HPDE6-E6E7 (cell line): ENCODE results near the gene ZBTB5.
A peak's percentile ranks its signal among the peaks of the same experiment; 100 is the strongest.
"Not testable (repeated sequence)": the region's sequence is repeated elsewhere in the genome, so short reads cannot be mapped to it uniquely, and the experiment has no call there.

ENCODE experiments used
- DNase-seq: peaks from one replicate; pipeline ENCODE4 v3.0.0; 2011; ENCODE audit warnings: missing footprints; ENCODE audit errors: extremely low spot score

Gene ZBTB5

GRCh38 chr9:37486256-37486615 lies 21.0 kb upstream of the ZBTB5 start:
- DNase-seq: no peak

- peak; percentile 99 for DNase-seq
Observed at GRCh38 chr9:37485389-37486255, 20.4 kb upstream of the ZBTB5 start, which contains the start of gene POLR1E. POLR1E (plus strand) TSS chr9:37485948; CDS start chr9:37486048, 100 bp downstream.

GRCh38 chr9:37480759-37481158 lies 15.5 kb upstream of the ZBTB5 start:
- no peak for DNase-seq

- DNase-seq: not testable (repeated sequence)
Observed at GRCh38 chr9:37477987-37478619, 12.9 kb upstream of the ZBTB5 start.

- DNase-seq: not testable (repeated sequence)
Observed at GRCh38 chr9:37477443-37477842, 12.2 kb upstream of the ZBTB5 start.

- no peak for DNase-seq
Observed at GRCh38 chr9:37476930-37477329, 11.7 kb upstream of the ZBTB5 start.

- DNase-seq: no peak
Observed at GRCh38 chr9:37474438-37474837, 9.2 kb upstream of the ZBTB5 start.

GRCh38 chr9:37473982-37474381 lies 8.7 kb upstream of the ZBTB5 start:
- not testable (repeated sequence) for DNase-seq

- DNase-seq: peak; percentile 37
Observed at GRCh38 chr9:37471942-37472684, 6.9 kb upstream of the ZBTB5 start.

GRCh38 chr9:37468620-37469019 lies 3.4 kb upstream of the ZBTB5 start:
- DNase-seq: no peak

GRCh38 chr9:37467530-37467929 lies 2.3 kb upstream of the ZBTB5 start:
- DNase-seq: not testable (repeated sequence)

GRCh38 chr9:37466037-37466709 lies 923 bp upstream of the ZBTB5 start:
- DNase-seq: peak; percentile 31

GRCh38 chr9:37464426-37465248 lies 613 bp downstream of the ZBTB5 start:
- peak; percentile 73 for DNase-seq

GRCh38 chr9:37464006-37464405 lies 1.2 kb downstream of the ZBTB5 start:
- no peak for DNase-seq

- DNase-seq: no peak
Observed at GRCh38 chr9:37456817-37457216, 8.4 kb downstream of the ZBTB5 start.

GRCh38 chr9:37455884-37456647 lies 9.2 kb downstream of the ZBTB5 start:
- DNase-seq: no peak

GRCh38 chr9:37454238-37454637 lies 11.0 kb downstream of the ZBTB5 start:
- no peak for DNase-seq

- no peak for DNase-seq
Observed at GRCh38 chr9:37453827-37454226, 11.4 kb downstream of the ZBTB5 start.

GRCh38 chr9:37452611-37453010 lies 12.6 kb downstream of the ZBTB5 start:
- DNase-seq: no peak

- DNase-seq: no peak
Observed at GRCh38 chr9:37451628-37452027, 13.6 kb downstream of the ZBTB5 start.
